ENCODE results near the gene GNPTAB. TPM values are rescaled to one million over a fixed set of nuclear protein-coding genes. Genes with fewer than 3 reads are reported as not detected.

GNPTAB gene
- total and polyA plus RNA-seq, 2 donors (not counting 1 experiment from before 2014, with no cell fraction given) = 10.4 to 79.4 TPM

DNA sequence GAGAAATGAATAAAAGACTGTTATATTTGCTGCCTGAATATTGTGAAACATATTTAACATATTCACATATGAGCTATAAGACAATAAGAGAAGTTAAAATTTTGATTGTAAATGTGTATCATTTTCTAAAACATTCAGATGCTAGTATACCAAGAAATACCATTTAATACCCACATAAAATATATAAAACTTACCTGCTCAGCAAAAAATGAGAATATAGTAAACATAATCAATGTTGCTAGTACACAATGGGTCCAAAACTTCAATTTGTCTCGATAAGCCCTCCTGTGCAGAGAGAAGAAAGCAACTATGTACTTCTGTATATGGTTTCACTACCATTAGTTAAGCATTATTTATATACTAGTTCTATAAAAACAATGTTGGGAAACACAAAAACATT lies 81.9 kb downstream of the GNPTAB start:
- Mint-ChIP-seq H3K27ac (no peak overlapping the region), H3K4me1 (peaks cover 51% of the 10 kb centered on the region), H3K9me3 (ENCODE audit: insufficient read depth) (no peaks in the 10 kb centered on the region), H3K4me3 (no peak overlapping the region), H3K27me3 (no peaks in the 10 kb centered on the region)
- H3K4me2 ChIP-seq (replicated peaks; ENCODE audit: low read depth, low read length, poor library complexity, severe bottlenecking) = no peak overlapping the region
- H2AFZ ChIP-seq (ENCODE audit: insufficient read depth, low read depth, low read length, poor library complexity, severe bottlenecking) = no peak overlapping the region
- TF ChIP-seq EZH2 (IDR thresholded peaks at IDR 0.05; ENCODE audit: borderline replicate concordance, insufficient read depth, low read depth, low read length, poor library complexity, severe bottlenecking) = no peak
- TF ChIP-seq, protein P1, sequence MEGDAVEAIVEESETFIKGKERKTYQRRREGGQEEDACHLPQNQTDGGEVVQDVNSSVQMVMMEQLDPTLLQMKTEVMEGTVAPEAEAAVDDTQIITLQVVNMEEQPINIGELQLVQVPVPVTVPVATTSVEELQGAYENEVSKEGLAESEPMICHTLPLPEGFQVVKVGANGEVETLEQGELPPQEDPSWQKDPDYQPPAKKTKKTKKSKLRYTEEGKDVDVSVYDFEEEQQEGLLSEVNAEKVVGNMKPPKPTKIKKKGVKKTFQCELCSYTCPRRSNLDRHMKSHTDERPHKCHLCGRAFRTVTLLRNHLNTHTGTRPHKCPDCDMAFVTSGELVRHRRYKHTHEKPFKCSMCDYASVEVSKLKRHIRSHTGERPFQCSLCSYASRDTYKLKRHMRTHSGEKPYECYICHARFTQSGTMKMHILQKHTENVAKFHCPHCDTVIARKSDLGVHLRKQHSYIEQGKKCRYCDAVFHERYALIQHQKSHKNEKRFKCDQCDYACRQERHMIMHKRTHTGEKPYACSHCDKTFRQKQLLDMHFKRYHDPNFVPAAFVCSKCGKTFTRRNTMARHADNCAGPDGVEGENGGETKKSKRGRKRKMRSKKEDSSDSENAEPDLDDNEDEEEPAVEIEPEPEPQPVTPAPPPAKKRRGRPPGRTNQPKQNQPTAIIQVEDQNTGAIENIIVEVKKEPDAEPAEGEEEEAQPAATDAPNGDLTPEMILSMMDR (IDR thresholded peaks at IDR 0.05) = no peak
- ChIA-PET POLR2A (interaction anchor here (0.6 kb wide), 1 partner anchor 14 kb away, joined by 14 read pairs; no protein-coding TSS in a partner anchor), CTCF (interaction anchor here (0.8 to 4.5 kb wide), 3 partner anchors 9 to 23 kb away, joined by 3 to 30 read pairs (median 3); no protein-coding TSS in a partner anchor)
- no peak overlapping the region for H3K9ac ChIP-seq (ENCODE audit: low read length)
- no peaks in the 10 kb centered on the region for H3K27me3 ChIP-seq (replicated peaks in 1 of 4; ENCODE audit: control extremely low read depth in 1 of 4, control insufficient read depth in 3 of 4, insufficient read depth in 4 of 4, low read length in 3 of 4)
- H3K27ac ChIP-seq (ENCODE audit: low read length in 2 of 2) = no peak overlapping the region
- H3K4me1 ChIP-seq (ENCODE audit: control insufficient read depth in 2 of 2, insufficient read depth in 2 of 2, low read length in 2 of 2) = peaks cover 24 to 31% of the 10 kb centered on the region in 2 donors
- intact Hi-C loops (cut with micrococcal nuclease) = loop anchor here (10.0 kb wide), 1 partner anchor 1696 kb away; no protein-coding TSS in a partner anchor
- peaks cover 21 to 29% of the 10 kb centered on the region in 2 experiments for H3K36me3 ChIP-seq (replicated peaks in 1 of 2; ENCODE audit: control extremely low read depth in 1 of 2, control insufficient read depth in 1 of 2, extremely low read depth in 1 of 2, insufficient read depth in 2 of 2, low read length in 1 of 2)
- no peaks in the 10 kb centered on the region for H4K20me1 ChIP-seq (ENCODE audit: control insufficient read depth, insufficient read depth, low read length, poor library complexity, severe bottlenecking)
- no peak for DNase-seq
- no peaks in the 10 kb centered on the region for H3K79me2 ChIP-seq (ENCODE audit: control insufficient read depth, insufficient read depth, low read length)
- H3K4me3 ChIP-seq (ENCODE audit: control extremely low read depth in 1 of 5, extremely low read depth in 1 of 5, insufficient read depth in 1 of 5, low read depth in 2 of 5, low read length in 4 of 5) = no peak overlapping the region
- H3K9me3 ChIP-seq (ENCODE audit: control extremely low read depth in 1 of 3, control insufficient read depth in 2 of 3, insufficient read depth in 1 of 3, low read length in 2 of 3) = no peaks in the 10 kb centered on the region
- no CpG with 5 or more reads among the region's 1 CpG for whole genome bisulfite sequencing (ENCODE audit: insufficient coverage)
- no peak for ATAC-seq (ENCODE audit: low read depth)

DNA sequence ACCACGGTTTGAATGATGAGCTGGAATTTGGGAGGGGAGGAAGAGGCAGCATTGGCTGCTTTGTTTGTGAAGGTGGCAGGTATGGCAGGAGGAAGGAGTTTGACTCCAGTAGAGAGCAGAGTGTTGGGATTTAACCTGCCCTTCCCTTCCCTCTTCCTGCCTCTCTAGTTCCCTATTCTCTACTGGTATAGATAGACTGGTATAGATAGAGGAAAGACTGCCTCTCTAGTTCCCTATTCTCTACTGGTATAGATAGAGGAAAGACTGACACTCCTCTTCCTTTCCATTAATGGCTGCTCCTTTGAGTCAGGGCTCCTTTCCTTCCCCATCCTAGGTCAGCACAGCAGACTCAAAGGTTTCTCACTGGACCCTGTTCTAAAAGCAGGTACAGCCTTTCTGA lies 83.1 kb downstream of the GNPTAB start:
- Histone ChIP-seq H3K4me1 (ENCODE audit: control insufficient read depth in 2 of 2, insufficient read depth in 2 of 2, low read length in 2 of 2) (peaks cover 36 to 43% of the 10 kb centered on the region in 2 donors), H3K27ac (ENCODE audit: low read length in 2 of 2) (no peak overlapping the region), H3K4me2 (replicated peaks; ENCODE audit: low read depth, low read length, poor library complexity, severe bottlenecking) (no peak overlapping the region), H3K79me2 (ENCODE audit: control insufficient read depth, insufficient read depth, low read length) (no peaks in the 10 kb centered on the region), H3K36me3 (replicated peaks in 1 of 2; ENCODE audit: control extremely low read depth in 1 of 2, control insufficient read depth in 1 of 2, extremely low read depth in 1 of 2, insufficient read depth in 2 of 2, low read length in 1 of 2) (peaks cover 17 to 22% of the 10 kb centered on the region in 2 experiments), H3K9me3 (ENCODE audit: control extremely low read depth in 1 of 3, control insufficient read depth in 2 of 3, insufficient read depth in 1 of 3, low read length in 2 of 3) (no peaks in the 10 kb centered on the region), H2AFZ (ENCODE audit: insufficient read depth, low read depth, low read length, poor library complexity, severe bottlenecking) (no peak overlapping the region), H4K20me1 (ENCODE audit: control insufficient read depth, insufficient read depth, low read length, poor library complexity, severe bottlenecking) (no peaks in the 10 kb centered on the region), H3K27me3 (replicated peaks in 1 of 4; ENCODE audit: control extremely low read depth in 1 of 4, control insufficient read depth in 3 of 4, insufficient read depth in 4 of 4, low read length in 3 of 4) (no peaks in the 10 kb centered on the region), H3K9ac (ENCODE audit: low read length) (no peak overlapping the region), H3K4me3 (ENCODE audit: control extremely low read depth in 1 of 5, extremely low read depth in 1 of 5, insufficient read depth in 1 of 5, low read depth in 2 of 5, low read length in 4 of 5) (no peak overlapping the region)
- Mint-ChIP-seq H3K9me3 (ENCODE audit: insufficient read depth) (no peaks in the 10 kb centered on the region), H3K4me1 (peaks cover 63% of the 10 kb centered on the region), H3K27me3 (no peaks in the 10 kb centered on the region), H3K4me3 (no peak overlapping the region), H3K27ac (peak overlapping the region; percentile 74)
- DNase-seq (no peak), ATAC-seq (ENCODE audit: low read depth) (no peak)
- intact Hi-C loops (cut with micrococcal nuclease) = loop anchor here (10.0 kb wide), 1 partner anchor 1697 kb away; no protein-coding TSS in a partner anchor
- 100% methylated on average over 1 of the region's 1 CpG for WGBS (ENCODE audit: insufficient coverage)
- POLR2A ChIA-PET = interaction anchor here (0.6 kb wide), 1 partner anchor 25 kb away, joined by 5 read pairs; no protein-coding TSS in a partner anchor
- CTCF ChIA-PET = interaction anchor here (1.4 to 4.5 kb wide), 3 partner anchors 13 to 82 kb away, joined by 3 to 30 read pairs (median 10); partner anchors contain the start of gene GNPTAB
- TF ChIP-seq EZH2 (IDR thresholded peaks at IDR 0.05; ENCODE audit: borderline replicate concordance, insufficient read depth, low read depth, low read length, poor library complexity, severe bottlenecking) = no peak
- TF ChIP-seq, protein P1 (IDR thresholded peaks at IDR 0.05) = no peak
